ENCODE measurements around the gene FAM25G. TPM values are rescaled to one million over a fixed set of nuclear protein-coding genes. Genes with fewer than 3 reads are reported as not detected.

The FAM25G gene
- total RNA-seq, 2 donors from 2014 or later = not detected

- Mint-ChIP-seq H3K27ac (no peak overlapping the region), H3K36me3 (peaks cover 2 to 20% of the 10 kb centered on the region in 2 donors)
Measured at GRCh38 chr10:47440207-47440606, 51.3 kb downstream of the FAM25G start.

GRCh38 chr10:47438857-47439474 lies 52.5 kb downstream of the FAM25G start:
- Mint-ChIP-seq H3K9me3 (peaks cover 8 to 10% of the 10 kb centered on the region in 2 donors), H3K36me3 (peaks cover 6 to 18% of the 10 kb centered on the region in 2 donors), H3K27ac (no peak overlapping the region)
- ATAC-seq (no peak), DNase-seq (ENCODE audit: low spot score in 2 of 2) (no peak)

More at GRCh38 chr10:47440207-47440606, 51.3 kb downstream of the FAM25G start:
- H3K9me3 Mint-ChIP-seq = peaks cover 10 to 13% of the 10 kb centered on the region in 2 donors
- ATAC-seq (no peak), DNase-seq (ENCODE audit: low spot score in 2 of 2) (no peak)

Other genes starting within 250 kb of the FAM25G start
- gene GDF10, start 191.5 kb downstream of the FAM25G start, total RNA-seq = under 1 TPM; 0.14 to 0.23 TPM
- gene GDF2, start 169.2 kb downstream of the FAM25G start, total RNA-seq = not detected
- gene RBP3, start 143.3 kb downstream of the FAM25G start, total RNA-seq = not detected
- gene ZNF488, start 107.4 kb downstream of the FAM25G start, total RNA-seq = under 1 TPM; 0.23 to 0.55 TPM
- not detected for gene ANXA8, start 7.6 kb downstream of the FAM25G start, total RNA-seq
- gene AGAP9, start 31.9 kb upstream of the FAM25G start, total RNA-seq = 1 to 10 TPM; 4.4 to 6.1 TPM